Choroid plexus epithelial cell (primary cell): ENCODE measurements around the gene RNF5.

Source experiments
- DNase-seq: peaks from one replicate; pipeline ENCODE4 v3.0.0-alpha.2; 2010; ENCODE audit warnings: low read depth
- H3K4me3 ChIP-seq: 2 replicates; pipeline ENCODE4 v1.5.1; 2011; ENCODE audit warnings: low read depth, mild to moderate bottlenecking, control low read depth, low read length, moderate library complexity
- CTCF ChIP-seq: conservative IDR thresholded peaks from 2 replicates; pipeline ENCODE4 v1.5.1; 2011; ENCODE audit warnings: low read depth, mild to moderate bottlenecking, control low read depth, inconsistent platforms, low read length, moderate library complexity

The RNF5 gene

DNA sequence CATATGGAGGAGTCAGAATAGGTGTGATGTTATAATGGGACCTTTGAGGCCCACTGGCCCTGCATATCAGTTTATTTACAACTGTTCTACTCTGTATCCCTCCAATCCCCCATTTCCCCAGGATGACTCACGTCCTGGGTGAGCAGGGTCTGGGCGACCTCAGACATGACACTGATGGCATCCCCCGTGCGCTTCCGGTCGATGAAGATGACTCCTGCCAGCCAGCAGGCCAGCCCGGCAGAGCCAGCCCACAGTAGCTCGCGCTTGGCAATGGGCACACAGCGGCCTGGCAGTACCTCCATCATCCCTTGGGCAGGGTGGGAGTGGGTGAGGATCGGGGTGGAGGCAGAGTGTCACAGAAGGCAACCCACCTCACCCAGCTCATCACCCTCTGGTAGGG lies 7.9 kb upstream of the RNF5 start:
- no peak for TF ChIP-seq CTCF

DNA sequence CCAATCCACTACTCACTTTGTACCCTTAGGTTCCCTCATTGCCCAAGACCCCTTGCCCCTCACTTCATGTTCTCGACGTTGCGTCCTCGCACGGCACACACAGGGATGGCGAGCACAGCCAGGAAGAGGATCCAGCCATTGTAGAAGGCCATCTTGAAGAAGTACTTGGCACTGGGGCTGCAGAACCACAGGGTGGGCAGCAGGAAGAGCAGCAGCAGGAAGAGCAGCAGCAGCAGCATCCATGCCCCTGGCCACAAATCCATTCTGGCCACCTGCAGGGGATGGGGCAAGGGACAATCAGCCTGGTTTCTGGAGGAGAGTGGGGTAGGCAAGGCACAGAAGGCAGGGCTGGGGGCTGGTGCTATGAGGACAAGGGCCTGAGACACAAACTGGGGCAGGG lies 7.0 kb upstream of the RNF5 start:
- TF ChIP-seq CTCF = no peak
- DNase-seq = no peak
- H3K4me3 ChIP-seq = no peak overlapping the region

More for the DNA sequence above, 7.9 kb upstream of the RNF5 start:
- no peak for DNase-seq
- no peak overlapping the region for H3K4me3 ChIP-seq

GRCh38 chr6:32173051-32173727 lies 5.0 kb upstream of the RNF5 start:
- no peak for DNase-seq
- no peak overlapping the region for H3K4me3 ChIP-seq
- no peak for TF ChIP-seq CTCF

GRCh38 chr6:32174416-32174815 lies 3.8 kb upstream of the RNF5 start:
- H3K4me3 ChIP-seq = peak overlapping the region; percentile 97
- no peak for DNase-seq
- no peak for TF ChIP-seq CTCF

GRCh38 chr6:32175322-32175710 lies 2.9 kb upstream of the RNF5 start:
- no peak for TF ChIP-seq CTCF
- H3K4me3 ChIP-seq = peak overlapping the region; percentile 97
- no peak for DNase-seq

GRCh38 chr6:32175711-32176475 lies 2.3 kb upstream of the RNF5 start, which contains the start of gene AGPAT1:
TSS of gene AGPAT1 (minus strand) at chr6:32176084. CDS start at chr6:32171496, 4,588 bp downstream.
- TF ChIP-seq CTCF = no peak
- peak within 1 kb of the TSS; percentile 97 for H3K4me3 ChIP-seq
- DNase-seq = peak; percentile 99
